ENCODE data around the gene NHSL1. TPM values are rescaled to one million over a fixed set of nuclear protein-coding genes. Genes with fewer than 3 reads are reported as not detected.

Gene NHSL1
- total and polyA plus RNA-seq, 2 donors (not counting 3 experiments of a cell fraction or from before 2014, with no cell fraction given), result 24.8 to 55.0 TPM

DNA sequence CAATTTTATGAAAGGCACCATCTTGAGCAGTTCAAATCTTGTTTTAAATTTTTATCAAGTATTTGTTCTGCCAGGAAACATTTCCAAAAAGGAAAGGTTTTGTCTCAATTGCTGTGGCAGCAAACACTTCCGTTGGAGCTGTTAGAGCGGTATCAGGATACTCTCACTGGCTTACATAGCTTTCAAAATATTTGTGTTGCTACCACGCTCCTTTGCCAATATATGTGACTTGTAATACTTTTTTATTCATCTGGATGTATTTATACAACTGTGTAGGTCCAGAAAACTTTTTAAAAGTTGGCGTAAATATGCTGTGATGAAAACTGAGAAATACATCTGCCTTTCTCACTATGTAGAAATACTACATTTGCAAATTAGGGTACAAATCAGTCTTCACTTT lies 37.8 kb upstream of the NHSL1 start:
- dilution Hi-C loops (cut with MboI; ENCODE audit: extremely low pct_ligation_motif_present, low sequenced_read_pairs), result no loop called here
- Histone ChIP-seq H3K79me2 (ENCODE audit: control insufficient read depth, insufficient read depth, low read length) (peaks cover 90% of the 10 kb centered on the region), H3K4me1 (ENCODE audit: control insufficient read depth, extremely low read depth, insufficient read depth, low read length) (peaks cover 19% of the 10 kb centered on the region), H3K27ac (ENCODE audit: insufficient read depth, low read depth, low read length) (no peak overlapping the region), H3K9me3 (replicated peaks; ENCODE audit: control insufficient read depth, insufficient read depth, low read length) (no peaks in the 10 kb centered on the region), H3K27me3 (ENCODE audit: control insufficient read depth in 2 of 2, insufficient read depth in 2 of 2, low read length in 2 of 2) (no peaks in the 10 kb centered on the region), H4K20me1 (replicated peaks; ENCODE audit: control insufficient read depth, extremely low read depth, insufficient read depth, low read length) (no peaks in the 10 kb centered on the region), H3K36me3 (ENCODE audit: control insufficient read depth in 2 of 2, extremely low read depth in 1 of 2, insufficient read depth in 2 of 2, low read length in 2 of 2) (peaks cover 0 to 2% of the 10 kb centered on the region in 2 experiments), H3K4me2 (ENCODE audit: insufficient read depth, low read length) (peak overlapping the region; percentile 34), H2AFZ (ENCODE audit: low read depth, low read length) (no peak overlapping the region), H3K9me1 (replicated peaks; ENCODE audit: control insufficient read depth, extremely low read depth, insufficient read depth, low read length) (no peaks in the 10 kb centered on the region), H3K4me3 (replicated peaks in 1 of 3; ENCODE audit: insufficient read depth in 1 of 3, low read depth in 1 of 3, low read length in 3 of 3) (no peak overlapping the region), H3K9ac (replicated peaks; ENCODE audit: extremely low read depth, insufficient read depth, low read length) (no peak overlapping the region)
- no peak for TF ChIP-seq EZH2 (IDR thresholded peaks at IDR 0.05; ENCODE audit: borderline replicate concordance, low read depth, low read length, severe bottlenecking)
- TF ChIP-seq GATA2 (IDR thresholded peaks at IDR 0.05; ENCODE audit: insufficient read depth, insufficient read length, low read depth, low read length), result no peak
- no peak for TF ChIP-seq MYC (IDR thresholded peaks at IDR 0.05; ENCODE audit: low read depth, low read length)
- TF ChIP-seq, protein P1, sequence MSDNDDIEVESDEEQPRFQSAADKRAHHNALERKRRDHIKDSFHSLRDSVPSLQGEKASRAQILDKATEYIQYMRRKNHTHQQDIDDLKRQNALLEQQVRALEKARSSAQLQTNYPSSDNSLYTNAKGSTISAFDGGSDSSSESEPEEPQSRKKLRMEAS (IDR thresholded peaks at IDR 0.05; ENCODE audit: insufficient read depth, insufficient read length), result no peak
- TF ChIP-seq POLR2AphosphoS5 (IDR thresholded peaks at IDR 0.05; ENCODE audit: insufficient read depth, low read depth, low read length), result no peak
- no peak for TF ChIP-seq JUN (IDR thresholded peaks at IDR 0.05; ENCODE audit: borderline replicate concordance, insufficient read depth, insufficient read length, low read depth)
- TF ChIP-seq, protein P2, sequence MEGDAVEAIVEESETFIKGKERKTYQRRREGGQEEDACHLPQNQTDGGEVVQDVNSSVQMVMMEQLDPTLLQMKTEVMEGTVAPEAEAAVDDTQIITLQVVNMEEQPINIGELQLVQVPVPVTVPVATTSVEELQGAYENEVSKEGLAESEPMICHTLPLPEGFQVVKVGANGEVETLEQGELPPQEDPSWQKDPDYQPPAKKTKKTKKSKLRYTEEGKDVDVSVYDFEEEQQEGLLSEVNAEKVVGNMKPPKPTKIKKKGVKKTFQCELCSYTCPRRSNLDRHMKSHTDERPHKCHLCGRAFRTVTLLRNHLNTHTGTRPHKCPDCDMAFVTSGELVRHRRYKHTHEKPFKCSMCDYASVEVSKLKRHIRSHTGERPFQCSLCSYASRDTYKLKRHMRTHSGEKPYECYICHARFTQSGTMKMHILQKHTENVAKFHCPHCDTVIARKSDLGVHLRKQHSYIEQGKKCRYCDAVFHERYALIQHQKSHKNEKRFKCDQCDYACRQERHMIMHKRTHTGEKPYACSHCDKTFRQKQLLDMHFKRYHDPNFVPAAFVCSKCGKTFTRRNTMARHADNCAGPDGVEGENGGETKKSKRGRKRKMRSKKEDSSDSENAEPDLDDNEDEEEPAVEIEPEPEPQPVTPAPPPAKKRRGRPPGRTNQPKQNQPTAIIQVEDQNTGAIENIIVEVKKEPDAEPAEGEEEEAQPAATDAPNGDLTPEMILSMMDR (IDR thresholded peaks at IDR 0.05; ENCODE audit: extremely low read depth in 1 of 2, insufficient read depth in 1 of 2, low read depth in 1 of 2, low read length in 2 of 2), result no peak
- TF ChIP-seq FOS (IDR thresholded peaks at IDR 0.05; ENCODE audit: borderline replicate concordance, insufficient read depth, low read length), result no peak
- TF ChIP-seq POLR2A (IDR thresholded peaks at IDR 0.05; ENCODE audit: low read depth, low read length), result no peak
- intact Hi-C loops (cut with micrococcal nuclease), result no loop called here
- POLR2A ChIA-PET, result no interaction called here
- no TSS peak for BruUV-seq (replicated peaks)
- DNase-seq (ENCODE audit: low read depth, low spot score) (peak; percentile 56), FAIRE-seq (peak; percentile 73)
- CTCF ChIA-PET, result interaction anchor here (0.6 to 1.9 kb wide), 5 partner anchors 11 to 19 kb away, joined by 3 to 7 read pairs (median 4); no protein-coding TSS in a partner anchor

All from endothelial cell of umbilical vein (primary cell).